GM12878 (cell line): ENCODE data around the gene CD300H. TPM values are rescaled to one million over a fixed set of nuclear protein-coding genes. Genes with fewer than 3 reads are reported as not detected.

Experiments used
- ATF7 ChIP-seq: fragments of 450-650 bp; IDR thresholded peaks from 2 replicates; pipeline ENCODE4 v1.6.1; 2016; ENCODE audit warnings: low read depth, mild to moderate bottlenecking
- BHLHE40 ChIP-seq, 2 experiments: fragments of 450-650 bp in 1 of 2; IDR thresholded peaks; 2 replicates each; pipeline ENCODE4 v1.6.1; 2011 to 2017; ENCODE audit warnings: low read depth in 2 of 2, borderline replicate concordance in 1 of 2, improper control_type of control experiment in 1 of 2, low read length in 1 of 2, mild to moderate bottlenecking in 1 of 2
- CEBPB ChIP-seq, 2 experiments: fragments of 150-350 bp in 1 of 2; IDR thresholded peaks; 2 replicates each; pipeline ENCODE4 v1.6.1; 2012 to 2014; ENCODE audit warnings: low read depth in 2 of 2, low read length in 2 of 2, borderline replicate concordance in 1 of 2, inconsistent platforms in 1 of 2
- ESRRA ChIP-seq: IDR thresholded peaks from 2 replicates; pipeline ENCODE4 v1.6.1; 2012; ENCODE audit warnings: mild to moderate bottlenecking, low read length, improper control_type of control experiment
- FOXK2 ChIP-seq: fragments of 450-650 bp; IDR thresholded peaks from 2 replicates; pipeline ENCODE4 v1.6.1; 2017; ENCODE audit warnings: mild to moderate bottlenecking, moderate library complexity
- GATAD2B ChIP-seq: fragments of 450-650 bp; conservative IDR thresholded peaks from 2 replicates; pipeline ENCODE4 v1.6.1; 2017; ENCODE audit warnings: low read depth, mild to moderate bottlenecking, moderate library complexity
- IKZF2 ChIP-seq, 2 experiments: fragments of 450-650 bp; IDR thresholded peaks; 2 replicates each; pipeline ENCODE4 v1.6.1; 2017; ENCODE audit warnings: mild to moderate bottlenecking in 2 of 2, moderate library complexity in 2 of 2
- MEF2A ChIP-seq: IDR thresholded peaks from 2 replicates; pipeline ENCODE4 v1.6.1; 2011; ENCODE audit warnings: low read depth, mild to moderate bottlenecking, low read length, moderate library complexity; ENCODE audit not compliant: insufficient read depth
- POLR2A ChIP-seq: IDR thresholded peaks from 2 replicates; pipeline ENCODE4 v1.6.1; 2011; ENCODE audit warnings: low read depth, mild to moderate bottlenecking, low read length
- POLR2AphosphoS5 ChIP-seq: IDR thresholded peaks from 2 replicates; pipeline ENCODE4 v1.6.1; 2011; ENCODE audit warnings: mild to moderate bottlenecking, low read length, inconsistent platforms
- RAD21 ChIP-seq: IDR thresholded peaks from 2 replicates; pipeline ENCODE4 v1.6.1; 2011; ENCODE audit warnings: mild to moderate bottlenecking, low read depth, low read length, moderate library complexity; ENCODE audit not compliant: insufficient read depth
- RELA ChIP-seq: fragments of 450-650 bp; IDR thresholded peaks from 2 replicates; pipeline ENCODE4 v1.8.0; 2014; ENCODE audit warnings: borderline replicate concordance; ENCODE audit not compliant: partially characterized antibody
- RFX5 ChIP-seq: IDR thresholded peaks from 2 replicates; pipeline ENCODE4 v1.6.1; 2011; ENCODE audit warnings: low read depth, low read length, improper control_type of control experiment
- SIN3A ChIP-seq: IDR thresholded peaks from 2 replicates; pipeline ENCODE4 v1.6.1; 2012; ENCODE audit warnings: low read depth, low read length, improper control_type of control experiment
- SREBF1 ChIP-seq: IDR thresholded peaks from 2 replicates; pipeline ENCODE4 v1.6.1; 2012; ENCODE audit warnings: mild to moderate bottlenecking, low read length
- SREBF2 ChIP-seq: IDR thresholded peaks from 2 replicates; pipeline ENCODE4 v1.6.1; 2012; ENCODE audit warnings: mild to moderate bottlenecking, low read length
- STAT1 ChIP-seq: fragments of 450-650 bp; conservative IDR thresholded peaks from 2 replicates; pipeline ENCODE4 v1.6.1; 2014; ENCODE audit warnings: antibody characterized with exemption, mild to moderate bottlenecking
- TCF7 ChIP-seq: IDR thresholded peaks from 2 replicates; pipeline ENCODE4 v1.6.1; 2014; ENCODE audit warnings: antibody characterized with exemption, borderline replicate concordance
- ZNF384 ChIP-seq: IDR thresholded peaks from 2 replicates; pipeline ENCODE4 v1.6.1; 2012; ENCODE audit warnings: low read depth, mild to moderate bottlenecking, low read length, improper control_type of control experiment, borderline replicate concordance
- ZSCAN29 ChIP-seq: fragments of 450-650 bp; IDR thresholded peaks from 2 replicates; pipeline ENCODE4 v1.6.1; 2017; ENCODE audit warnings: mild to moderate bottlenecking, moderate library complexity
- ZZZ3 ChIP-seq: IDR thresholded peaks from 2 replicates; pipeline ENCODE4 v1.6.1; 2011; ENCODE audit warnings: low read depth; ENCODE audit not compliant: control insufficient read depth, insufficient read length
- polyA plus RNA-seq, 11 experiments: library from polyadenylated mRNA; depleted of rRNA in 4 of 11; unstranded in 6 of 11; stranded (reverse) in 5 of 11; fragments of >200 nt; fragmentation: Nextera tagmentation in 4 of 11; fragmentation: Illumina TruSeq in 1 of 11; extraction: Ambion mirVana in 4 of 11; extraction: Trizol in 1 of 11; gene quantifications; 1 replicate in 1 of 11; 2 replicates in 10 of 11; pipeline versions ENCODE4 v1.2.1 to v1.2.3, GENCODE V29; 2011 to 2016; ENCODE audit warnings: inconsistent platforms in 2 of 11, missing spikeins in 2 of 11, low read depth in 1 of 11
- total RNA-seq, 4 experiments: library from RNA; depleted of rRNA in 3 of 4; stranded (reverse); fragments of >200 nt in 3 of 4; fragmentation: Illumina TruSeq in 1 of 4; extraction: Trizol in 1 of 4; gene quantifications; 2 replicates each; pipeline versions ENCODE4 v1.2.1 to v1.2.3, GENCODE V29; 2013 to 2021
- TF ChIP-seq, protein P1 (sequence below): fragments of 450-650 bp; conservative IDR thresholded peaks from 2 replicates; pipeline ENCODE4 v1.6.1; 2017; ENCODE audit warnings: mild to moderate bottlenecking, moderate library complexity
- TF ChIP-seq, protein P2 (sequence below): fragments of 450-650 bp; IDR thresholded peaks from 2 replicates; pipeline ENCODE4 v1.6.1; 2016; ENCODE audit warnings: mild to moderate bottlenecking, moderate library complexity, borderline replicate concordance
- TF ChIP-seq, protein P3 (sequence below), 3 experiments: IDR thresholded peaks in 2 of 3; conservative IDR thresholded peaks in 1 of 3; 2 replicates each; pipeline ENCODE4 v1.5.1; 2011; ENCODE audit warnings: low read depth in 3 of 3, low read length in 3 of 3, mild to moderate bottlenecking in 3 of 3, control low read depth in 2 of 3, moderate library complexity in 2 of 3, inconsistent platforms in 1 of 3, mixed read lengths in 1 of 3; ENCODE audit not compliant: control insufficient read depth in 2 of 3, insufficient read depth in 1 of 3; ENCODE audit errors: extremely low read depth in 1 of 3

The CD300H gene
- total and polyA plus RNA-seq, 10 of the 15 experiments (the other 5 are each of a cell fraction or from before 2014, with no cell fraction given): not detected

DNA sequence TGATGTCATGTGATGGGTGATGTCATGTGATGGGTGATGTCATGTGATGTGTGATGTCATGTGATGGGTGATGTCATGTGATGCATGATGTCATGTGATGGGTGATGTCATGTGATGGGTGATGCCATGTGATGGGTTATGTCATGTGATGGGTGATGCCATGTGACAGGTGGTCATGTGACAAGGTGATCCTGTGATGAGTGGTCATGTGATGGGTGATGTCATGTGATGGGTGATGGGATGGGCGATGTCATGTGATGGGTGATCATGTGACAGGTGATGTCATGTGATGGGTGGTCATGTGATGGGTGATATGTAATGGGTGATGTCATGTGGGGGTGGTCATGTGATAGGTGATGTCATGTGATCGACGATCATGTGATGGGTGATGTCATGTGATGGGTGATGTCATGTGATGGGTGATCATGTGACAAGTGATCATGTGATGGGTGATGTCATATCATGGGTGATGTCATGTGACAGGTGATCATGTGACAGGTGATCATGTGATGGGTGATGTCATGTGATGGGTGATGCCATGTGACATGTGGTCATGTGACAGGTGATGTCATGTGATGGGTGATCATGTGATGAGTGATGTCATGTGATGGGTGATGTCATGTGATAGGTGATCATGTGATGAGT is 53.2 kb downstream of the CD300H start (continued):
- TF ChIP-seq, protein P1, sequence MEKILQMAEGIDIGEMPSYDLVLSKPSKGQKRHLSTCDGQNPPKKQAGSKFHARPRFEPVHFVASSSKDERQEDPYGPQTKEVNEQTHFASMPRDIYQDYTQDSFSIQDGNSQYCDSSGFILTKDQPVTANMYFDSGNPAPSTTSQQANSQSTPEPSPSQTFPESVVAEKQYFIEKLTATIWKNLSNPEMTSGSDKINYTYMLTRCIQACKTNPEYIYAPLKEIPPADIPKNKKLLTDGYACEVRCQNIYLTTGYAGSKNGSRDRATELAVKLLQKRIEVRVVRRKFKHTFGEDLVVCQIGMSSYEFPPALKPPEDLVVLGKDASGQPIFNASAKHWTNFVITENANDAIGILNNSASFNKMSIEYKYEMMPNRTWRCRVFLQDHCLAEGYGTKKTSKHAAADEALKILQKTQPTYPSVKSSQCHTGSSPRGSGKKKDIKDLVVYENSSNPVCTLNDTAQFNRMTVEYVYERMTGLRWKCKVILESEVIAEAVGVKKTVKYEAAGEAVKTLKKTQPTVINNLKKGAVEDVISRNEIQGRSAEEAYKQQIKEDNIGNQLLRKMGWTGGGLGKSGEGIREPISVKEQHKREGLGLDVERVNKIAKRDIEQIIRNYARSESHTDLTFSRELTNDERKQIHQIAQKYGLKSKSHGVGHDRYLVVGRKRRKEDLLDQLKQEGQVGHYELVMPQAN: no peak
- TF ChIP-seq POLR2AphosphoS5 (no peak), ZSCAN29 (no peak), RAD21 (no peak), CEBPB (IDR thresholded peaks at IDR 0.05; ENCODE audit: borderline replicate concordance in 1 of 2, low read depth in 2 of 2, low read length in 2 of 2) (no peak), BHLHE40 (IDR thresholded peaks at IDR 0.05; ENCODE audit: borderline replicate concordance in 1 of 2, low read depth in 2 of 2, low read length in 1 of 2) (peak; percentile 10 to 87; a peak in 3 of 4 replicates), FOXK2 (peak; percentile 36; the same call in 1 of the 2 replicates), POLR2A (no peak), RELA (peak; percentile 37), GATAD2B (no peak), RFX5 (no peak), ESRRA (no peak), SIN3A (no peak; the same call in 1 of the 2 replicates), ATF7 (peak; percentile 99), STAT1 (no peak), ZNF384 (no peak), TCF7 (no peak), SREBF2 (no peak), ZZZ3 (peak; percentile 8), IKZF2 (IDR thresholded peaks at IDR 0.05) (0 out of 4 replicates have a peak, but pooled peaks have one; percentile 14 to 25), SREBF1 (no peak), MEF2A (no peak)
- TF ChIP-seq, protein P2, sequence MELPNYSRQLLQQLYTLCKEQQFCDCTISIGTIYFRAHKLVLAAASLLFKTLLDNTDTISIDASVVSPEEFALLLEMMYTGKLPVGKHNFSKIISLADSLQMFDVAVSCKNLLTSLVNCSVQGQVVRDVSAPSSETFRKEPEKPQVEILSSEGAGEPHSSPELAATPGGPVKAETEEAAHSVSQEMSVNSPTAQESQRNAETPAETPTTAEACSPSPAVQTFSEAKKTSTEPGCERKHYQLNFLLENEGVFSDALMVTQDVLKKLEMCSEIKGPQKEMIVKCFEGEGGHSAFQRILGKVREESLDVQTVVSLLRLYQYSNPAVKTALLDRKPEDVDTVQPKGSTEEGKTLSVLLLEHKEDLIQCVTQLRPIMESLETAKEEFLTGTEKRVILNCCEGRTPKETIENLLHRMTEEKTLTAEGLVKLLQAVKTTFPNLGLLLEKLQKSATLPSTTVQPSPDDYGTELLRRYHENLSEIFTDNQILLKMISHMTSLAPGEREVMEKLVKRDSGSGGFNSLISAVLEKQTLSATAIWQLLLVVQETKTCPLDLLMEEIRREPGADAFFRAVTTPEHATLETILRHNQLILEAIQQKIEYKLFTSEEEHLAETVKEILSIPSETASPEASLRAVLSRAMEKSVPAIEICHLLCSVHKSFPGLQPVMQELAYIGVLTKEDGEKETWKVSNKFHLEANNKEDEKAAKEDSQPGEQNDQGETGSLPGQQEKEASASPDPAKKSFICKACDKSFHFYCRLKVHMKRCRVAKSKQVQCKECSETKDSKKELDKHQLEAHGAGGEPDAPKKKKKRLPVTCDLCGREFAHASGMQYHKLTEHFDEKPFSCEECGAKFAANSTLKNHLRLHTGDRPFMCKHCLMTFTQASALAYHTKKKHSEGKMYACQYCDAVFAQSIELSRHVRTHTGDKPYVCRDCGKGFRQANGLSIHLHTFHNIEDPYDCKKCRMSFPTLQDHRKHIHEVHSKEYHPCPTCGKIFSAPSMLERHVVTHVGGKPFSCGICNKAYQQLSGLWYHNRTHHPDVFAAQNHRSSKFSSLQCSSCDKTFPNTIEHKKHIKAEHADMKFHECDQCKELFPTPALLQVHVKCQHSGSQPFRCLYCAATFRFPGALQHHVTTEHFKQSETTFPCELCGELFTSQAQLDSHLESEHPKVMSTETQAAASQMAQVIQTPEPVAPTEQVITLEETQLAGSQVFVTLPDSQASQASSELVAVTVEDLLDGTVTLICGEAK: peak; percentile 26; the same call in 1 of the 2 replicates
- TF ChIP-seq, protein P3, sequence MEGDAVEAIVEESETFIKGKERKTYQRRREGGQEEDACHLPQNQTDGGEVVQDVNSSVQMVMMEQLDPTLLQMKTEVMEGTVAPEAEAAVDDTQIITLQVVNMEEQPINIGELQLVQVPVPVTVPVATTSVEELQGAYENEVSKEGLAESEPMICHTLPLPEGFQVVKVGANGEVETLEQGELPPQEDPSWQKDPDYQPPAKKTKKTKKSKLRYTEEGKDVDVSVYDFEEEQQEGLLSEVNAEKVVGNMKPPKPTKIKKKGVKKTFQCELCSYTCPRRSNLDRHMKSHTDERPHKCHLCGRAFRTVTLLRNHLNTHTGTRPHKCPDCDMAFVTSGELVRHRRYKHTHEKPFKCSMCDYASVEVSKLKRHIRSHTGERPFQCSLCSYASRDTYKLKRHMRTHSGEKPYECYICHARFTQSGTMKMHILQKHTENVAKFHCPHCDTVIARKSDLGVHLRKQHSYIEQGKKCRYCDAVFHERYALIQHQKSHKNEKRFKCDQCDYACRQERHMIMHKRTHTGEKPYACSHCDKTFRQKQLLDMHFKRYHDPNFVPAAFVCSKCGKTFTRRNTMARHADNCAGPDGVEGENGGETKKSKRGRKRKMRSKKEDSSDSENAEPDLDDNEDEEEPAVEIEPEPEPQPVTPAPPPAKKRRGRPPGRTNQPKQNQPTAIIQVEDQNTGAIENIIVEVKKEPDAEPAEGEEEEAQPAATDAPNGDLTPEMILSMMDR (IDR thresholded peaks at IDR 0.05 in 2 of 3, conservative IDR thresholded peaks at IDR 0.05 in 1 of 3; ENCODE audit: control insufficient read depth in 2 of 3, extremely low read depth in 1 of 3, insufficient read depth in 1 of 3, low read depth in 3 of 3, low read length in 3 of 3): no peak
